NCI-H446 (cell line): ENCODE data around the gene HOXB5.

Experiments
- DNase-seq, 2 experiments: peaks; one replicate each; lab custom pipeline; 2025; lab: John Stamatoyannopoulos, UW

Gene HOXB5

GRCh38 chr17:48601539-48602425 lies 8.2 kb upstream of the HOXB5 start:
- DNase-seq, result no peak

GRCh38 chr17:48601207-48601538 lies 7.6 kb upstream of the HOXB5 start:
- DNase-seq, result no peak

- DNase-seq, result no peak
Observed at GRCh38 chr17:48600244-48601098, 6.9 kb upstream of the HOXB5 start.

- no peak for DNase-seq
Observed at GRCh38 chr17:48599354-48599753, 5.8 kb upstream of the HOXB5 start.

- DNase-seq, result no peak
Observed at GRCh38 chr17:48598736-48599135, 5.2 kb upstream of the HOXB5 start.

- DNase-seq, result no peak
Observed at GRCh38 chr17:48597778-48598631, 4.4 kb upstream of the HOXB5 start.

GRCh38 chr17:48597528-48597777 lies 3.9 kb upstream of the HOXB5 start:
- DNase-seq, result no peak

GRCh38 chr17:48596735-48597527 lies 3.4 kb upstream of the HOXB5 start:
- no peak for DNase-seq

GRCh38 chr17:48596000-48596734 lies 2.6 kb upstream of the HOXB5 start:
- DNase-seq, result no peak

GRCh38 chr17:48595278-48595999 lies 1.9 kb upstream of the HOXB5 start:
- DNase-seq, result no peak

GRCh38 chr17:48594538-48595277 lies 1.1 kb upstream of the HOXB5 start:
- DNase-seq, result no peak

- DNase-seq, result peak in 1 of 2 experiments; percentile 81
Observed at GRCh38 chr17:48593840-48594537, 410 bp upstream of the HOXB5 start.

- no peak for DNase-seq
Observed at GRCh38 chr17:48592577-48592976, 1.0 kb downstream of the HOXB5 start.

GRCh38 chr17:48592057-48592514 lies 1.5 kb downstream of the HOXB5 start:
- no peak for DNase-seq

- DNase-seq, result no peak
Observed at GRCh38 chr17:48591255-48592056, 2.1 kb downstream of the HOXB5 start.

GRCh38 chr17:48590607-48591161 lies 2.9 kb downstream of the HOXB5 start:
- DNase-seq, result no peak

- DNase-seq, result no peak
Observed at GRCh38 chr17:48589831-48590606, 3.6 kb downstream of the HOXB5 start, which contains the start of gene HOXB3. HOXB3 (minus strand) TSS chr17:48590241; CDS start chr17:48552474, 37,767 bp downstream.
